Activated T-helper 1 cell treated with anti-CD3 and anti-CD28 coated beads, Interleukin-2, amount 50 U/mL, for 16 hours (primary cell): ENCODE data around the gene NTNG1.
"Not testable (repeated sequence)": the region's sequence is repeated elsewhere in the genome, so short reads cannot be mapped to it uniquely, and the experiment has no call there.

ENCODE experiments used
- DNase-seq, 2 donors: peaks; one replicate each; pipeline ENCODE4 v3.0.0-alpha.2; 2020; ENCODE audit warnings: low read depth in 1 of 2, low spot score in 1 of 2

NTNG1 gene

GRCh38 chr1:107142666-107143065, 1.8 kb downstream of the NTNG1 start:
- DNase-seq = no peak

DNA sequence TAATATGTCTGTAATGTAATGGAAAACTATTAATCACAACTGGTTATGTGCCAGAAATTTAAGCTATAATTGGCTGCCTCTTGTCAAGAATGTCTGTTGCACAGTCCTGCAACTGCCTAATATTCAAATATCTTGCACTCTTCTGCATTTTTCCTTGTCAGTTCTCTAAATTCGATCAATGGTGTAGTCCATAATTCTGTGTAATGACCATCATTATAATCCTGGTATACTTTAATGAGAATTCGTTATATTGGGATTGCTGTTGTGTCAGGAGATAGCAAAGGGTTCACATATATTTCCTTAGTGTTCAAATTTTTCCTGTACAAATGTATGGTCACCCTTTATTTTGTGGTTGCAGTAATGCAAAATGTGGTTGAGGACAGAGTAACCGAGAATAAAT, 4.8 kb downstream of the NTNG1 start:
- DNase-seq = no peak

DNA sequence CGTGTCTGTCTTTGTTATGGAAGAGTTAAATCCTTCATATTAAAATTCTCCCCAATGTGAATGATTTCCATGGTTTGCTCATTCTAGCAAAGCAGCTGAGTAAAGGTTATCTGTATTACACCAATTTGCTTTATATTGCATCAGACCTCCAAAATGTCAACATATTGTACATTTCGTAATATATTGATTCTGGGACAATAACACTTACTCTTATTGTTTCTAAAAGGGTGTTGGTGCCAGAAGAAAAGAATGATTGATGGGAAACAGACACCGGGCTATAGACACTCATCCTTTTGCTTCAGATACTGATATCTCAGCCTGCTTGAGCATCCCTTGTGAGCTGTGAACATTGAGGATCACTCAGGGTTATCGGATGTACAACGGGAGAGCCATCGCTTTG, 7.0 kb downstream of the NTNG1 start:
- no peak for DNase-seq

GRCh38 chr1:107149946-107150345, 9.1 kb downstream of the NTNG1 start:
- DNase-seq = no peak

DNA sequence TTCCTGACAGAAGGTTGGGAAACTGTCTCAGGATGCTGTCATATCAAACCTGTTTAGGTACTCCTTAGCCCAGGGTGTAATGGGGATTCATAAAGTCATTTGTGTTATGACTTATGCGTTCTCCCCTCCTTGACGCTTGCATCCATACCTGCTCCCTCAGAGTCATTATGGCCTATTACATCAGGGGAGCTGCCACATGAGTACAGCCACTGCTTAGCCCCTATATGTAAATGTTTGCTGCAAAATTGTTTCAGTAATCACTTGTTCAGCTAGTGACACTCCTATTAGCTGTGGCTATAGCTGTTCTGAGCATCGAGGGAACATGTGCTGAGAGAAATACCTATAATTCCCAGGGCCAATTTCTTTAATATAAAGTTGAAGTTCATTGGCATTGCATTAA, 10.5 kb downstream of the NTNG1 start:
- DNase-seq = no peak

DNA sequence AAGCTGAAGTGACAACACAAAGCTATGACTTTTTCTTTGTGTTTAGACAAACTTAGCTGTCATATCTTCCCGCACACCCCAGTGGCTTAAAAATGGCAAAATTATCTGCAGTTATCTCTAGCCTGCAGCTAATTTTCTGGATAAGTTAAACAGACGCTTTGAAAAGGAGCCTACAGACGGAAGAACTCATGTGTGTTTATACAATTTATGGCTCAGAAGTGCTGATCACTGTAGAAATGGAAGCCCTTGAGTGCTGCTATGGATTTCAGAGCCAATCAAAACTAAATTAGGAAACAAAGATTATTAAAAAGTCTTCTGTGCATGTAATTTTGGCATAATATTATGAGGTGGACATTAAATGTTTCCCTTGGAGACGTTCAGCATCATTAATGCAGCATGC, 11.6 kb downstream of the NTNG1 start:
- no peak for DNase-seq

DNA sequence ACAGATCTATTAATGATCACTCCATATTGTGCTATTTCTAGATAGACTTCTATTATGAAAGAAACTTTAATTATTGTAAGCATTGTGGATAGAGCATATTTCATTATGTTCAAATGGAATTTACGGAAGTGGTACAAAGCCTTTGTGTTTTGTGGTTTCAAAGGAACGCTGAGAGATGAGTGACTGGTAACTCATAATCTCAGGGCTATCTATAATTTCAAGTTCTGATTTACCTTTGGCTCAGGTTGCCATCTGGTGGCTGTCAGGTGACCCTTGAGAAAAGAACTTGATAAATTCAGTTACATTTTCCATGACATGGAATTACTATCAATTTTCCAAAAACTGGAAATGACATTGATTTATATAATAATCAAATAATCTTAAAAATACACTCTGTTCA, 12.2 kb downstream of the NTNG1 start:
- no peak for DNase-seq

- no peak for DNase-seq
These were observed 17.7 kb downstream of the NTNG1 start for GRCh38 chr1:107158496-107158895.

DNA sequence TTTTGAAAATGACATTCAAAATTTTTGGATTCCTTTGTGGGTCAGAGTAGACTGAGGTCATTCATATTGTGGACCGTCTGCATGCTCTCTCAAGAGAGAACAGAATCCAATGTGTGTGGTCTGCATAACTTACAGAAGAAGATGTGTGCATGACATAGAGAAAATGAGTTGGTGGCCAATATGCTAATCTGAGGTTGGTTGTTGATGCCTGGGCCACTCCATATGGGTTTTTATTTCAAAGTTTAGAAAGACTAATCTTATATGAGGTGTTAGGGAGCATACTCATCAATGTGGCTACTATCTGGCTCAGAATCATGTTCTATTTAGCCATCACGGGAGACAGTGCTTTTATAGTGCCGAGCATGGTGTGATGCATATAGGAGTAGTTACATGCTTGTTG, 18.2 kb downstream of the NTNG1 start:
- DNase-seq = no peak

GRCh38 chr1:107162745-107163144, 21.9 kb downstream of the NTNG1 start:
- DNase-seq = no peak

- DNase-seq = not testable (repeated sequence)
These were observed 24.1 kb downstream of the NTNG1 start for GRCh38 chr1:107164901-107165300.

- no peak for DNase-seq
These were observed 28.8 kb downstream of the NTNG1 start for GRCh38 chr1:107169615-107170014.

DNA sequence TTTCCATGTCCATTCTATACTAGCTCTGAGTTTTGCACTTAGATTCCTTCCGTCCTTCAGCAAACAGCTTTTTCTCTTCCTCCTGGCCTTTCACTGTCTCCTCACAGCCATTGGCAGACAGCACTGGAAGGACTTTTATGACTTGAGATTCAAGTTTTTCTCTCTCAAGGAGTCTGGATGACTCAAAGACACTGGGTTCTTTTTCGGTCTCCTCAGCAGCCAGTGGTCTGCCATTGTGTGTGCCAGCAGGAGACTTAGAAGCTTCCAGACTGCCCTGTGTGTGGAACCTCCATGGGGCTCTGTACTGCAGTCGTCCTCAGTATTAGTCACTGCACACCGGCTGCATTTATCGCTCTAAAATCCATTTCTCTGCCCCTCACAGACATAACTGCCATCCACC, 30.5 kb downstream of the NTNG1 start:
- no peak for DNase-seq

DNA sequence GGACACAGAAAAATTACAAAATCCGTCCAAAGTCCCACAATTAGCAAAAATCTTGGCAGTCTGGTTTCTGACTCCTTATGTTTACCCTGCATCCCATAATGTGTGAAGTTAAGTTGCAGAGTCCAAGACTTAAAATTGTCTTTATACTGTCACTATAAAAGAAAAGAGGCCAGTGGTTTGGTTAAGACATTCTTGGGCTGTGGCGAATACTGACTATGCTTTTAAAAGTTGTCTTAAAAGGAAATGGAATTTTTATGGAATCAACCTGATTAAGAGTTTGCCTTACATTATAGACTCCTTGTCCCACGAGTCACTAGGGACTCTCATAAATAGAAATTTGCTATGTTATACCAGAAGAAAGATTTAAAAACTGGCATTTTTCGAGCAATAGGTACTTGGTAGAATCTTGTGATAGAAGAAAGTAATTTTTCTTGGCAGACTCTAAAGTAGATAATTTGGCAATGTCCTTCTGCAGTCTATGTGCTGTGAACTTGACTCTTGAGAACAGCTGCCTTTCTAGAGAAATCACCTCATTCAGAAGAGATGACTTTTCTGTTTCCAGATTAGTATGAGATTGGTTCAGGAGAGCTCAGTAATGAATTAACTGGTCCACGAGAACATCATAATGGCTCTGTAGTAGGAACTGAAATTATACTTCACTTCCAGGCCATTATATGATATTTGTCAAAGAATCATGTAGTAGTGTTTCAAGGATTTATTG, 31.8 kb downstream of the NTNG1 start:
- DNase-seq = no peak

DNA sequence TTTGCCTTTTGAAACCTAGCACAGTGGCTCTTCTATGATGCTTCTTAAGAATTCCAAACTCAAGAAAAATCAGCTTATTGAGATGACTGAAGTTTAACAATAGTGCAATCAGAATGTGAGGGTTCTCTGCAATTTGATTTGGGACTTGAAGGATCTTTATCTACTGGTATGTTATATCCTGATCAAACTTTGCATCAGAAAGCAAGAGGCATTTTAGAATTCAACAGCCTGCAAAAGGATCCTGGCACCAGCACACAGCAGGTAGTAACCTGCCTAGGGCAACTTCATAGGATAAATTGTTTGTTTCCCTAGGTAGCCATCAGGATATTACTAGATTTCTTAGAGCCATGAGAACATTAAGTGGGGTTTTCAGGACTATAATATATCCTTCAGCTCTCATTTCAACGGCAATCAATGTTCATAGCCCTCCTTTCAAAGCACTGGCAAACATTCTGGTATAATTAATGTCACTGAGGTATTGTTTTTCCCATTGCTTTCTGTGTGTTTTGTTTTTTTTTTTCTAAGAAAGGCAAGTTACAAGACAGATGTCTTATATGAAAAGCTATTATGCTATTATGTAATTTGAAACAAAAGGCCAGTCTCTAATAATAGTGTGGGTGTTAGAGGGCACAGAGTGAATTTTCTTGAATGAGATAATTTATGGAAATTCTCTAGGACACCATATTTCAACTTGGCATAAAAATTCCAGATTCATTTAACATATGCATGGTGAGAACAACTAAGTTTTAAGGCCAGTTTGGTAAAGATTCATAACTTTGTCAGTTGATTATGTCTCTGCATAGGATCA, 34.5 kb downstream of the NTNG1 start:
- DNase-seq = no peak

DNA sequence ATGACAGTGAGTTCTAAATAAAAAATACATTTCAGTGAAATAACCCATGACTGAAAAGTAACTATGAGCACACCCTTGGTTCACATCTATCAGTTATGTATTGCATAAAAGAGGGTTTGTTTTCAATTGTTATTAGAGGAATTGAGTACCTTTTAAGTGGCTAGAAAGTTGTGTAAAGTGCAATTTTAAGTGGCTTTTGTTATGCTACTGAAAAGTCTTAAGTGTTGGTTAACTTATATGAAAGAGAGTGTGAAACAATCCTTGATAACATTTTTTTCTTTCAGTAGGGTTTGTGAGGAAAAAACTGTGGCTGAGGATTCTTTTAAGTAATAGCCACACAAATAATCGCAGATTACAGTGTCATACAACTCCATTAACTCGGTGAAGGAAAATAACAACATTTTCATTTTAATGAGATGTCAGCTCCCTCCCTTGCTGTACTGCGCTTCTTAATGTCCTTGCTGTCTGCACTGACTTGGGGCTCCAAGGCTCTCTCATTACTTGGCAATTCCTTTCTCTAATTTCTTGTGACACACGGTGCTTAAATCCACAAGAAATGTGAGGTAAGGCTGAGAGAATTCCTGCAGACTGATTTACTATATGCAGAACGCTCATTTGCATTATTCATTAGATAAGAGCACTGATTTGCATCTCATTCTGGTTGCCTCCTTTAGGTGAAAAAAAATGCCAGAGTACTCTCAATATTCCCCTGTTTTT, 40.6 kb downstream of the NTNG1 start:
- no peak for DNase-seq

DNA sequence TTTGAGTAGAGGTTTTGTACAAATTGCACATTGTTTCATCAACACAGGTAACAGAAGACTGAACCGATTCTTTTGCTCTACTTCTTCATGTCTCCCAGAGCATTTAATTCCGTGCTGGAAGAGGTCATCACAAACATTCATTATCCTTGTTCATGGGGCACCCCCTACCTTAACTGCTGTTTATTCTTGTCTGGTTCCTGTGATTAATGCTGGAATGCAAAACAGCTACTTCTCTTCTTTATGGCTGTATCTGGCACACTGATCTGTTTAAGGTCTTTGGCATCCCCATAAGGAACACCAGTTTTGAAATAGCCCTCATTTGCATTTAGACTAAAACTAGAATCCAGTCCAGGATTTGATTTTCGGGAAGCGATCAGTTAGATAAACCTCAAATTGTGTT, 42.2 kb downstream of the NTNG1 start:
- no peak for DNase-seq

GRCh38 chr1:107184888-107185287, 44.0 kb downstream of the NTNG1 start:
- DNase-seq = no peak

DNA sequence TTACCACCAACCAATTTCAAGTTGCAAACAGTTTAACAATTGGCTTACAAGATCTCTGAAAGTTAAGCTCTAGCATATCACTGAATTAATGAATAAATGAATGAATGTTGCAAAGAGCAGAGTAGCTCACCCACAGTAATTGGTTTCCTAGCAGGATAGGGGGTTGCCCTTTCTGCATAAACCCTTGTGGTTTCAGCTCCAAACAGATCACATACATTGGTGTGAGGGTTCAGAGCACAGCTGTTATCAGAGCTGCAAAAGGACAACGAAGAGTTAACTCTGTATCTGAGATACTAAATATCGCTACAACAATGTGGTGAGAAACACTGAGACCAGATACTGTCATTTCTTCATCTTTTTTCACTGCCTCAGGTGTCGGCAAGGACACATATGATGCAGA, 46.6 kb downstream of the NTNG1 start:
- no peak for DNase-seq

GRCh38 chr1:107188160-107188559, 47.3 kb downstream of the NTNG1 start:
- DNase-seq = no peak

DNA sequence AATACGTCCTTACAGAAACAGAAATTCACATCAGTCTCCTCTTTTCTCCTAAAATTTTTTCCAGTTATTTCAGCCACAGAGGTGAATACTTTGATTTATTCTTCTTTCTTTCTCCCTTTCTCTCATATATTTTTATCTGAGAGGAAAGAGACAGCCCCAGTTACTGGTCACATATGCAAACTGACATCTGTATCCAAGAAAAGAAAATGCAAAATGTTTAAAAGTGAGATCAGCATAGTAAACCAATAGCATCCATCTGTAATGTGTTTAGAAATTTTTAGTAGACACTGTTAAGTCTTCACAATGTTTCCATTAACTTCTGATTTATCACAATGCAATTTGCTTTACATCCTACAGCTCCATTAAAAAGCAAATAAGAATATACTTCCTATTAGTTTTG, 53.5 kb downstream of the NTNG1 start:
- no peak for DNase-seq

DNA sequence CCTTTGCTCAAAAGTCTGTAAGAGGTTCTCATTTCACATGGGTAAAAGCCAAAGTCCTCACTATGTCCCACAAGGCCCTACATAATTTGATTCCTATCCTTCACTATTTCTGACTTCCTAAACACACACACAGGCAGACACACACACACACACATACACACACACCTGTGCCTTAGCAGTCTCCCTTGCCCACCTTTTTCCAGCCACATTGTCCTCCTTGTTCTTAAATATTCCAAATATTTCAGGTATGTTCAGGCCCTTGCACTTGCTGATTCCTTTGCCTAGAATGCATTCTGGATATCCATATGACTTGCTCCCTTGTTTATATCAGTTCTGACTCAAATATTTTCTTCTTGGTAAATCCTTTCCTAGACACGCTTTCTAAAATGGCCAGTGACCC, 54.6 kb downstream of the NTNG1 start:
- no peak for DNase-seq
